HG02981 (cell line): ENCODE results near the gene KCNN2.

Source experiments
- ATAC-seq: cut with Tn5 transposase; IDR thresholded peaks from one replicate; pipeline ENCODE4 v1.9.1; 2021; ENCODE audit warnings: mild to moderate bottlenecking, moderate library complexity; ENCODE audit not compliant: unreplicated experiment

The KCNN2 gene

GRCh38 chr5:114477816-114478334 is 116.0 kb downstream of the KCNN2 start:
- ATAC-seq, result no peak

GRCh38 chr5:114500756-114501155 is 138.9 kb downstream of the KCNN2 start:
- ATAC-seq, result no peak

- ATAC-seq, result no peak
These were observed 142.7 kb downstream of the KCNN2 start for GRCh38 chr5:114504560-114504959.

GRCh38 chr5:114524221-114524620 is 162.4 kb downstream of the KCNN2 start:
- no peak for ATAC-seq

- no peak for ATAC-seq
These were observed 182.7 kb downstream of the KCNN2 start for GRCh38 chr5:114544561-114544960.
